HEK293 (cell line): Measurements from ENCODE around the gene CTF1.

Source experiments
- PRDM1 ChIP-seq: fragments of 450-650 bp; formaldehyde crosslinking; IDR thresholded peaks from 2 replicates; pipeline ENCODE4; 2016; ENCODE audit warnings: missing biosample characterization, missing genetic modification characterization
- ZBTB17 ChIP-seq: fragments of 450-650 bp; formaldehyde crosslinking; IDR thresholded peaks from 2 replicates; pipeline ENCODE4 v1.5.1; 2016; ENCODE audit warnings: missing biosample characterization, missing genetic modification characterization
- ZNF24 ChIP-seq: fragments of 450-650 bp; formaldehyde crosslinking; IDR thresholded peaks from 2 replicates; pipeline ENCODE4 v1.5.1; 2016; ENCODE audit warnings: missing biosample characterization, missing genetic modification characterization
- ZNF501 ChIP-seq: fragments of 450-650 bp; formaldehyde crosslinking; IDR thresholded peaks from 2 replicates; pipeline ENCODE4 v1.5.1; 2016; ENCODE audit warnings: missing biosample characterization, missing genetic modification characterization
- ZNF558 ChIP-seq: fragments of 450-650 bp; formaldehyde crosslinking; IDR thresholded peaks from 2 replicates; pipeline ENCODE4 v1.5.1; 2016; ENCODE audit warnings: missing biosample characterization, missing genetic modification characterization
- ZNF658 ChIP-seq: fragments of 450-650 bp; formaldehyde crosslinking; IDR thresholded peaks from 2 replicates; pipeline ENCODE4; 2016; ENCODE audit warnings: missing biosample characterization, missing genetic modification characterization
- TF ChIP-seq, protein P1 (sequence below): fragments of 450-650 bp; formaldehyde crosslinking; IDR thresholded peaks from 2 replicates; pipeline ENCODE4 v1.5.1; 2016; ENCODE audit warnings: missing biosample characterization, missing genetic modification characterization
- TF ChIP-seq, protein P2 (sequence below): fragments of 450-650 bp; formaldehyde crosslinking; IDR thresholded peaks from 2 replicates; pipeline ENCODE4; 2016; ENCODE audit warnings: missing biosample characterization, missing genetic modification characterization

DNA sequence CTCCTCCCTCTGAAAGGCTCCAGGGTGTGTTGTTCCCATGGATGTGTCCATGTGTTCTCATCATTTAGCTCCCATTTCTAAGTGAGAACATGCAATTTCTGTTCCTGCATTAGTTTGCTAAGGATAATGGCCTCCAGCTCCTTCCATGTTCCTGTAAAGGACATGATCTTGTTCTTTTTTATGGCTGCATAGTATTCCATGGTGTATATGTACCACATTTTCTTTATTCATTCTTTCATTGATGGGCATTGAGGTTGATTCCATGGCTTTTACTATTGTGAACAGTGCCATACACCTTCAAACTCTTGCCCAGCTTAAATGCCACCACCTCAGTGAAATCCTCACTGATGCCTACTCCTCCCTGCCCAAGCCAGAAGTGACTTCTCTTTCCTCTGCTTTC is 47.9 kb downstream of the CTF1 start:
- TF ChIP-seq ZNF24 (tag by site-specific recombination) (no peak), ZNF558 (no peak), PRDM1 (tag by site-specific recombination) (no peak), ZNF658 (tag by site-specific recombination) (no peak), ZNF501 (tag by site-specific recombination) (no peak), ZBTB17 (tag by site-specific recombination) (no peak)
- TF ChIP-seq, protein P1, sequence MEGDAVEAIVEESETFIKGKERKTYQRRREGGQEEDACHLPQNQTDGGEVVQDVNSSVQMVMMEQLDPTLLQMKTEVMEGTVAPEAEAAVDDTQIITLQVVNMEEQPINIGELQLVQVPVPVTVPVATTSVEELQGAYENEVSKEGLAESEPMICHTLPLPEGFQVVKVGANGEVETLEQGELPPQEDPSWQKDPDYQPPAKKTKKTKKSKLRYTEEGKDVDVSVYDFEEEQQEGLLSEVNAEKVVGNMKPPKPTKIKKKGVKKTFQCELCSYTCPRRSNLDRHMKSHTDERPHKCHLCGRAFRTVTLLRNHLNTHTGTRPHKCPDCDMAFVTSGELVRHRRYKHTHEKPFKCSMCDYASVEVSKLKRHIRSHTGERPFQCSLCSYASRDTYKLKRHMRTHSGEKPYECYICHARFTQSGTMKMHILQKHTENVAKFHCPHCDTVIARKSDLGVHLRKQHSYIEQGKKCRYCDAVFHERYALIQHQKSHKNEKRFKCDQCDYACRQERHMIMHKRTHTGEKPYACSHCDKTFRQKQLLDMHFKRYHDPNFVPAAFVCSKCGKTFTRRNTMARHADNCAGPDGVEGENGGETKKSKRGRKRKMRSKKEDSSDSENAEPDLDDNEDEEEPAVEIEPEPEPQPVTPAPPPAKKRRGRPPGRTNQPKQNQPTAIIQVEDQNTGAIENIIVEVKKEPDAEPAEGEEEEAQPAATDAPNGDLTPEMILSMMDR, result no peak
- TF ChIP-seq, protein P2, sequence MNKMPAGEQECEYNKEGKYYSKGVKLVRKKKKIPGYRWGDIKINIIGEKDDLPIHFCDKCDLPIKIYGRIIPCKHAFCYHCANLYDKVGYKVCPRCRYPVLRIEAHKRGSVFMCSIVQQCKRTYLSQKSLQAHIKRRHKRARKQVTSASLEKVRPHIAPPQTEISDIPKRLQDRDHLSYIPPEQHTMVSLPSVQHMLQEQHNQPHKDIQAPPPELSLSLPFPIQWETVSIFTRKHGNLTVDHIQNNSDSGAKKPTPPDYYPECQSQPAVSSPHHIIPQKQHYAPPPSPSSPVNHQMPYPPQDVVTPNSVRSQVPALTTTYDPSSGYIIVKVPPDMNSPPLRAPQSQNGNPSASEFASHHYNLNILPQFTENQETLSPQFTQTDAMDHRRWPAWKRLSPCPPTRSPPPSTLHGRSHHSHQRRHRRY (tag by site-specific recombination), result no peak
